Stimulated activated CD4-positive, alpha-beta T cell treated with anti-CD3 and anti-CD28 coated beads, Interleukin-4, amount 100 ng/mL, for 1 hour (primary cell): ENCODE results near the gene ERC1.
"Not testable (repeated sequence)": the region's sequence is repeated elsewhere in the genome, so short reads cannot be mapped to it uniquely, and the experiment has no call there.

Experiments
- DNase-seq: peaks from one replicate; pipeline ENCODE4 v3.0.0-alpha.2; 2020

ERC1 gene

DNA sequence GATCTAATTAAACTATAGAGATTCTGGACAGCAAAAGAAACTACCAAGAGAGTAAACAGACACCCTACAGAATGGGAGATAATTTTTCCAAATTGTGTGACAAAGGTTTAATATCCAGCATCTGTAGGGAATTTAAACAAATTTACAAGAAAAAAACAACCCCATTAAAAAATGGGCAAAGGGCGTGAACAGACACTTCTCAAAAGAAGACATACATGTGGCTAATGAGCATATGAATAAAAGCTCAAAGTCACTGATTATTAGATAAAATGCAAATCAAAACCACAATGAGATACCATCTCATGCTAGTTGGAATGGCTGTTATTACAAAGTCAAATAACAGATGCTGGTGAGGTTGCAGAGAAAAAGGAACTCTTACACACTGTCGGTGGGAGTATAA lies 309.4 kb downstream of the ERC1 start:
- no peak for DNase-seq

DNA sequence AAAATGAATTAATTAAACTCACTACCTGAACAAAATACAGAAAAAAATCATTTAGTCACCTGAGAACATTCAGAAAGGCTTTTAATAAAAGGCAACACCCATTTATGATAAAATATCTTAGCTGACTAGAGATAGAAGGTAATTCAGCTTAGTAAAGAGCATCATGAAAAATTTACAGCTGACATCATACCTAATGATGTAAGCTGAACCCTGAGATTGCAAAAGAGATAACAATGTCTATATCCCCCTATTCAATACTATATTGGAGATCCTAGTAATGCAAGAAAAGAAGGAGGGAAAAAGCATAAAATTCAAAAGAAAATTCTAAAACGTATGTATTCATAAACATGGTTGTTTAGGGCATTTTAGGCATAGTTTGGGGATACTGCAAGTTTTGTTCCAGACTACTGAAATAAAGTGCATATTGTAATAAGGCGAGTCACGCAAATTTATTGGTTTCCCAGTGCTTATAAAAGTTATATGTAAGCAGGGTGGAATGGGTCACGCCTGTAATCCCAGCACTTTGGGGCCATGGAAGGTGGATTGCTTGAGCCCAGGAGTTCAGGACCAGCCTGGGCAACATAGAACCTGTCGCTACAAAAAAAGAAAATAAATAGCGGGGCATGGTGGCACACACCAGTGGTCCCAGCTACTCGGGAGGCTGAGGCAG lies 311.3 kb downstream of the ERC1 start:
- no peak for DNase-seq

DNA sequence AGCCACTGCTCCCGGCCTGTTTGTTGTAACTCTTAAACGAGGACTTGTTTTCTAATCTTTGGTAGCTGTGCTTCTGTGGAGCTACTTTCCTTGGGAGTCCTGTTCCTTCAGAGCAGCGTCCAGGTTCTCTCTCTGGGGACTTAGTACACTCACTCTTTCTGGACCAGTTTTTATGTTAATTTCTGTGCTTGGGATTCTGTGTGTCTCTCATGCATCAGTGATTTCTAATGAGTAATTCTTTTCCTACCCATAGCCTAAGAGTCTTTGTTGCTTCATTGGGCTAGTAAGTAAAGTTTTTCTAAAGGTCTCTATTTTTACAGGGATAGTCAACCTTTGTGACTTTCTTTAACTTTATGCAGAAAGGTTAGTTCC lies 314.0 kb downstream of the ERC1 start:
- DNase-seq, result no peak

DNA sequence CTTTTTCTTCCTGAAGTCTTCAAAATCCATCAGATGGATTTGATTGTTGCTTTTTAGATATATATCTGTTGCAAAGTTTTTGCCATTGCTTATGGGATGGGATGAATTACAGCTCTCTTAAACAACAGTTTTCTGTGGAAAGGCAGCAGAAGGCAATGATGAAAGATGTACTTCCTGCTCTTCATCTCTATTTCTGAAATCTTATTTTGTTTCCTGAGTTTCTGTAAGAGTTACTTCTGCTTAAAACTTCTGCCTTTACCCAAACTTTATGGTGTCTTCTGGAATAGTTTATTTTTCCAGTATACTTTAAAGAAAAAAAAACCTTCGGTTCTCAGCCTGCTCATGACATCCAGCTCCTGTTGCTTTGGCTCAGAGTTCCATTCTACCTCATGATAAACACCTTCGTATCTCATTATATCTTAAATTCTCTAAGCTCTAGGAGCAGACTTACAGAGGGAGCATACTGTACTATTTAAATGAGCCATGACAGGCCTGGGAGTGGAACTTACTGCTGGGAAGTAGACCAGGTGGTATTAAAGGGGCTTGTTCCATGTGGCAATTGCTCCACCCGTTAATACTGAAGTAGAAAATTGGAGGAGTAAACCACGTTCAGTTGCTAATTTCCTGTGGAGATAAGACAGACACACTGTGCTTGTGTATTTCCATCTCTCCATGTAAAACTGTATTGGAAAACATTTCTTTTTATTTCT lies 314.9 kb downstream of the ERC1 start:
- no peak for DNase-seq

DNA sequence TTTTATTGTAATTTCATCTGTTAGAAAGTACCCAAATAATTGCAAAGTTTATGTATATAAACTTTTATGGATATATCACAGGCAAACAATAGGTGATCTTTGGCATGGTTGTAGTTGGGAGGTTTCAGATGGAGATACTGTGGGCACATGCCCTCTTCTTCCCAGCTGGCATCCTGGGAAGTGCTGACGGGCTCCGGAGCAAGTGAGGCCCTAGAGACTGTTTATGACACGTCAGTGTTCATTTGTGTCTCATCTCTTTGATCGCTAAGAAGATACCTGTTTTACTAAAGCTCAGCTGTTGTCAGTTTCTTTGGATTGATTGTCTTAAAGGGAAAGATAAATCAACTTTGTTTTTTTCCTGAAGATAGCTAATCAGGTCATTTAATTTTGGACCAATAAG lies 315.8 kb downstream of the ERC1 start:
- no peak for DNase-seq

DNA sequence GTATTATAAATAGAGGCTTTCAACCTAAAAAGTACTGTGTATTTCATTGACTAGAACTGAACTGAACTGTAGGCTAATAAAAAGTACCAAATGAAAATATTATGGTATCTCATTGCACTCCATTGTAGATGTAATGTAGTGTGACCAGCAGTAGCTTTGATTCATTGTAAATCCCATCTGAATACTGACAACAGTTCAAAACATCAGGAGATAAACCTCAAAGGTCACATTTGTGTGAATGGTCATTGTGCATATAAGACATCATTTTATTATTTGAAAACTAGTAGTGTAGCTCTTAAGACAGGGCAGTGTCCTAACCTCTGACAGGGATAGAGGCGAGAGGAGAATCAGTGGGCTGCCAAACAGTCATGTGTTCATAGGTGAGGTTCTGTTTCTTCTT lies 316.8 kb downstream of the ERC1 start:
- no peak for DNase-seq

DNA sequence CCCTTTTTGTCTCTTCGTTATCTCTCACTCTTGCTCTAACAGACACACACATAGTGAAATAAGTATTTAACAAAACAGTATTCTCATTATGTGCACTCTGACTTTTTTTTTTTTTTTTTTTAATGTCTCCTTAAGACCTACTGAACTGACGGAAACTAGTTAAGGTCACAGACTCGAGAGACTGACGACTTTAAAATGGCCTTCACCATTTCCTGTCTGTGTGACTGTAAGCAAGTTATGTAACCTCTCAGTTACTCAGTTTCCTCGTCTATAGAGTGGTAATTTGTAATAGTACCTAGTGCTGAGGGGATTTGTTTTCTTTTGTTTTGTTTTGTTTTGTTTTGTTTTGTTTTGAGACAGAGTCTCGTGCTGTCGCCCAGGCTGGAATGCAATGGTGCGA lies 318.6 kb downstream of the ERC1 start:
- DNase-seq, result no peak

DNA sequence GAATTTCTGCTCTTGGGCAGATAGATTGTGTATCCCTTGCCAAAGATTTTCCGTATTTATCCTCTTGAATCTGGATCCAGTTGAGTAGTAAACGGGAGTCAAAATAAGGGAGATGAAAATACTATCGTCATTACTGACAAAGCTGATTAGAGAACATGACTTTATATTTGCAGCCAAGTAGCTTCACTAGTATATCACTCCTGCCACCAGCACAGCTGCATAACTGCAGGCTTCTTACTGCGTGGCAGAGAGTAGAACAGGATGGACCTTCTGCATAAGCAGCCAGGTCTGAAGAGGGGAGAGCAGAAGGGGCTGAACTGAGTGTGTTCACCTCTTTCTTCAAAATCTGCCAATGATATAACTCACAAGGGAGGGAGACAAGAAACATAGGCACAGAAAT lies 319.6 kb downstream of the ERC1 start:
- no peak for DNase-seq

DNA sequence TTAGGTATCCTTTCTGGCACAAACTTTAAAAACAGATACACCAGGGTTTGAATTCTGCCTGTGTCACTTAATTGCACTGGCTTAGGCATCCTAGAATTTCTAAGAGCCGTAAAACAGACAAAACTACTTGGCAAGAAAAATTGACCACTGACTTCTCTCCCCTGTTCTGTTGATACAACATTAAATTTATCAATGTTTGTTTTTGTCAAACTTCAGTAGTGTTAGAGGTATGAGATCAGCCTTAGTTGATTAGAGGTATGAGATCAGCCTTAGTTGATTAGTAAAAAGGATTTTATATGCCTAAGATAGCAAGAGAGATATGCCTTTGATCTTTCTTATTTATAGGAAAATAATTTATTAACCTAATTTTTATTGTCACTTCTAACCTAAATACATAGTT lies 320.1 kb downstream of the ERC1 start:
- DNase-seq, result no peak

DNA sequence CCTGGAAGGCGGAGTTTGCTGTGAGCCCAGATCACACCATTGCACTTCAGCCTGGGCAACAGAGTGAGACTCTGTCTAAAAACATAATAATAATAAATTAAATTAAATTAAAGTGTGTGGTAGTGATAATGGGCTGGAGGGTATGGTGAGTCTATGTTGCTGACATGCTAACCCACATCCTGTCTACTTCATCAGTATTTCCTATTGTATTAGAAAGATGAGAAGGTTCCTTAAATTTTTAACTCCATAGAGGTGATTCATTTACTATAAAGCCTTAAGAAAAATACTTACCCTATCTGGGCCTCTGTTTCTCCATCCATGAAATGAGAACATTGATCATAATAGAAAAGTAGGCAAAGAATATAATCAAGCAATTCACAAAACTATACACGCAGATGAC lies 322.9 kb downstream of the ERC1 start:
- no peak for DNase-seq

DNA sequence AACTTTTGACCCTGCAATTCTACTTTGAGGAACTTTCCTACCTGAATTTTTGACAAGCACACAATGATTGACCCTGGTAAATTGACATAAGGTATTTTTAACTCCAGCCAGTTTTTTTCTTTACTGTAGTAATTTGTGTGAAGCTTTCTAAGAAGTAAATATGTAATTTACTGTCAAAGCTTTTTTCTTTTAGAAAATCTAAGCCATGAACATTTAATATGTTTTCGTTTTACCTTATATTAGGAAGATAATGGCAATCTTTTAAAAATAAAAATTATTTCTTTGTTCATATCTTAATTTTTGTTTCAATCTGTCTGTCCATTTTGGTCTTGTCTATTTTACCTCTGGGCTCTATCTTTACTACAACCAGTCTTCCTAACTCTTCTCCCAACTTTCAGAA lies 323.5 kb downstream of the ERC1 start:
- DNase-seq, result no peak

DNA sequence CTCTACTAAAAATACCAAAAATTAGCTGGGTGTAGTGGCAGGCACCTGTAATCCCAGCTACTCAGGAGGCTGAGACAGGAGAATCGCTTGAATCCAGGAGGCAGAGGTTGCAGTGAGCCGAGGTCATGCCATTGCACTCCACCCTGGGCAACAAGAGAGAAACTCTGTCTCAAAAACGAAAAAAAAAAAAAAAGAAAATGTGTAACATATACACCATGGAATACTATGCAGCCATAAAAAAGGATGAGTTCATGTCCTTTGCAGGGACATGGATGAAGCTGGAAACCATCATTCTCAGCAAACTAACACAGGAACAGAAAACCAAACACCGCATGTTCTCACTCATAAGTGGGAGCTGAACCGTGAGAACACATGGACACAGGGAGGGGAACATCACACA lies 326.0 kb downstream of the ERC1 start:
- not testable (repeated sequence) for DNase-seq

DNA sequence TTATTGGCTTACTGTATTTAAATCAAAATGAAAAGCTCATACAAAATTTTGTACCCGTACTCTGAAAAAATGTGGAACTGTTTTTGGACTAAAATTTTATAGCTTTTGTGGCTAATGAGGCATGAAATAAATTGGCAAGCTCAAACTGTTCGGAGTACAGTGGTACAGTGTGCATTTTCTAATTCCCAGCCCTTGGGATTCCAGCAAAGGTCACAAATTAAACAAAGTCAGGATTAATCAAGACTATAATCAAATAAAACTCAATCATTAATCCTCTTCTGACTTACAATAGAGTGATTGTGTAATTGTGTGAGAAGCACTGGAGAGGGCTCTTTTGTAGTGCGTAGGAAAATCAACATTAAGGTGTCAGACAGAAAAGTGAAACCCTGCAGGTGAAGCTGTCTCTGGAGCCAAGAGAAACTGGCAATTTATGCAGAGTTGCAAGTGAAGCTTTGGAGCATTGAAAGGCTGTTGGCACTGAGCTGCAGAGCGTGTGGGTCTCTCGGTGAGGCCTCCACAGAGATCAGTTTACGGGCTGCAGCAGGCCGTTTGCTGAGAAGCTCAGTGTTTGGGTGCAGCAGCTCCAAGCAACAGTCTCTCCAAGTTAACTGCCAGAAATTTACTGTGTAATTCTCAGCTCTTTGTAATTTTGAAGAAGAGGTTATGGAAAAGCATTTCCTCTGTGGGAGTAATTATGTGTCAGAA lies 327.5 kb downstream of the ERC1 start:
- no peak for DNase-seq

DNA sequence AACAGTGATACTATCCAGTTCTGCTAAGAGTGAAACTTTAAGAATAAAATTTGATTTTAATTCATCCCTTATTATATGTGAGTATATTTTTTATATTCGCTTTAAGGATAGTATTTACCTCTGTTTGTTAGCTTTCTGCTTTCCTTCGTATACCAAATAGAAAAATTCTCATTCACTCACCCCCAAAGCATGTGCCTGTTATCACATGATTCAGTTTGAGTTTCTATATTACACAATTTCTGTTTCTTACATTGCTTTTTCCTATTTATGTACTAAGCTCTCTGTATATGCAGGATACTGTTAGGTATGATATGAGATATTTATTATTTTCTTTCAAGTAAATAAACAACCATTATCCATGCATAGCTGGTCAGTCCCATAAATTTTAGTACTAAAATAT lies 328.2 kb downstream of the ERC1 start:
- no peak for DNase-seq

DNA sequence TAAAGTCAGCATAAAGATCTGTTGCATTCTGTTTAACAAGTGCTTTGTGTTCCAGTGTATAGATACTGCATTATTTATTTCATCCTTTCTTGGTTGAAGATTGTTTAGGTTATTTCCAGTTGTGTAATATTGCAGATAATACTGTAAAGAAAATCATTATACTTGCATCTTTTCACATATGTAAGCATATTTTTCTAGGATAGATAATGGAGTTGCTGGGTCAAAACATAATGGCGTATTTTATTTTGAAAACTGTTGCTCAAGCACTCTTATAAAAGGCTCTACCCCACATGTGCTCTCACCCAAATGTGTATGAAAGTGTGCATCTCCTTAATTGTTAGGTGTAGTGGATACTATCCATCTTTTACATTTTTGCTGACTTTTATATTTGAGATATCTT lies 329.0 kb downstream of the ERC1 start:
- no peak for DNase-seq

DNA sequence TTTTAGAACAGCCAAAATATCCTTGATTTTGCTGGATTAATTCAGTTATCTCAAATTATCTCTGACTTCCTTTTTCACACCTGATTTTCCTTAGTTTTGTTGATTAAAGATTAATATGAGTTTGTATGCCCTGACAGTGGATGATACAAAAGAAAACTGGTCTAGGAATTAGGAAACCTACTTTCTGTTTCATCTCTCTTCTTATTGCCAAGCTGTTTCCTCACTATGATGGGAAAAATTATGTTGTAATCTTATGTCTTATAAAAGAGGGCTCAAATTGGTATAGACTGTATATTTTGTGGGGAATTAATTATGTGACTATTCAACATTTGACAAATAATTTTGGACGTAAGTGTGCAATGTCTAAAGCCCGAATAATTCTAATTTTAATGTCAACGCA lies 331.8 kb downstream of the ERC1 start:
- DNase-seq, result no peak

DNA sequence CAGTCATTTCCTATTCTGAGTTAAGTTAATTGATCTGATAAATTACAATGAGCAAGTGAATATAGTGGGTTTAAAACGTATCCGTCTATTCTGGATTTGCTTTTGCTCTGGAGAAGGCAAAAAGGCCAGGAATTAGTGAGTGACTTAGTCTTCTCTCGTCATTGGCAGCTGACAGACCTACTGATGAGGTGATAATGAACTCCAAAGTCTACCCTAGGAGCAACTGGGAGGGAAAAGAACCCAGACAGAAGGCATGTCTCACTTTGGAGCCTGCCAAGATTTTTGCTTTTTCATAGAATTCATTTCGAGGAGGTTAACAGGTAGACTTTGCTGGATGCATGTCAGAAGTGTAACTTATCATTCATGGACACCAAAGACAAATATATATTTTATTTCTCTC lies 333.1 kb downstream of the ERC1 start:
- DNase-seq, result no peak

DNA sequence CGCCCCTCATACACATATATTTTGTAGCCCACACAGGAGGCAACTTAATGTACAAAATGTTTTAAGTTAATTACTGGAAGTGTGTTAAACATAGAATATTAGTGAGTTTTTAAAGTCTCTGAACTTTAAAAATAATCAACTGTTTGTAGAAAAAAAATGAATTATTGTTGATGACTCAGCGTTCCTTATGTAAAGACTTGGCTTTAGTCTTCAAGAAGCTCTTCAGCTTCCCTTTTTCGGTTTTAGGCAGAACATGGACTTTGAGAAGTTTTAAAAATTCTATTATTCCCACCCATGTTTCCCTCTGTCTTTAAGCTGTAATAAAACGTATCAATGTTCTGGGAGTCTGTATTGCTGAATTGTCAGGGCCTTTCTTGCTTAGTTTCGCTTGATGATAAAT lies 333.9 kb downstream of the ERC1 start:
- DNase-seq, result no peak

DNA sequence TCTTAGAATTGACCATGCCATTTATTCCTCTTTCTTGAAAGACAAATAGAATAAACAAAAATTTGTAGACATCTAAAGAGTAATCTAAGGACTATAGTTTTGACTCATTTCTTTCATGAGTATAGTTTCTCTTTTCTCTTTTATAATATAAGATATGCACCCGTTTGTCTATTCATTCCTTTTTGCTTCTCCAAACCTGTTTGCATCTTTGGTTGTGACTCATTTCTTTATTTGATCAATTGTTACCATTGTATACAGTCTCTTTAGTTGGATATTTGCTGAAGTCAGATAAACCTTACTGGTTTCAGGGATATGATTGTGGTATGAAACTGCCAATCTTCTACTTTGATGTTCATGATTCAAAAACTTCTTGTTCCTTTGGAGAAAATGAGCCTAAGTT lies 334.6 kb downstream of the ERC1 start:
- no peak for DNase-seq

DNA sequence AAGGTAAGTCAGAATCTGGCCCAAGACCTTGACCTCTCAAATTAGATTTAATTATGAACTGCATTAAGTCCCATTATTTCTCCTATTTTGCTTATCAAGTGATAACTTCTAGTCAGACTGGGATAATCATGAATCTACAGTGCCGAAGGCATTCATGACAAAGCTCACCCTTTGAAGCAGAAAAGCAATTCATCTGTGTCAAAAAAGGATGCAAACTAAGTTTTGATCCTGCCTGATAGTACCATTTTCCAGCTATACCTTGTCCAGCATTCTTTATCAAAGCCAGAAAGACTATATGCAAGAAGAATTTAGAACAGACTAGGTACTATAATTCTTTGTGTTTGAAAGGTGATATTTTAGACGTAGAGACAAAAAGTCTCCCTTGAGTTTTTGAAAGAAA lies 335.2 kb downstream of the ERC1 start:
- DNase-seq, result no peak

DNA sequence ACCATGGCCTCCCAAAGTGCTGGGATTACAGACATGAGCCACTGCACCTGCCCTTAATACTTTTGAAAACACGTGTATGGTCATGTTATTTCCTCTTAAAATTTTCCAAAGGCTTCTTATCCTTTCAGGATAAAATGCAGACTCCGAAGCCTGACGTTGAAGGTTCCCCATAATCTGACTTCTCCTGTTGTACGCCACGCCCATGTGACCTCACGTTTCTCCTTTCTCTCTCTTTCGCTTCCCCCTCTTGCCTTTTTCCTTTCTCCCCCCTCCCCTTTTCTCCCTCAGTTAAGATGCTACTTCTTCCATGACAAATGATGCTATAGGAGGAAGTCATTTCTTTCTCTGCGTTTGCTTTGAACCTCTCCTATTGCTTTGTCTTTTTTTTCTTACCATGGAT lies 337.4 kb downstream of the ERC1 start:
- no peak for DNase-seq

DNA sequence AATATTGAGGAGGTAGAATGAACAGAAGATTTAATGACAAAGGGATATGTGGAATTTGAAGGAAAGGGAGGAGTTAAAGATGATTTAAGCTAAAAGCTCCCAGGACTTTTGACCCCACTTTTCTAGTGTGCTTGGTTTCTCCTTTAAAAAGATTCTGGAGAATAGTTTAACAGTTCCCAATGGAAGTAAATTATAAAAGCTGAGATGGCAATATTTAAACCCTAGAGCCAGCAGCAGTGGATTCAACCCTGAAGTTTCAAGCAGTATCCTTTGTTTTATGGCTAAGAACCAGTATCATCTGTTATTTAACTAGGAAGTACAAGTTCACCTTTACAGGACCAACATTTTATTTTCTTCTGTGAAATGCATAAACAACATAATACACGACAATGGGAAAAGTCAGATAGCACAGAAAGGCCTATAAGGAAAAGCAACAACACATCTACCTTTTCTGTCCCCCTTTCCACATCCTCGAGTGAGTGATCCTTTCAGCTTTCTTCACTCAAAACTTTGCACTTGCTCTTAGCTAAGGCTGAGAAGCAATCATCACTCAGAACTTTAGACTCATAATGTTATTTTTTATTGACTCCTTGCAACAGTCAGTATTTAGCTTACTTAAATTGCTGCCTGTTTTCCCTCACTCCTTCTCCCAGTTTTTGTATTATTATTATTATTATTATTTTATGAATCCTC lies 338.9 kb downstream of the ERC1 start:
- no peak for DNase-seq

DNA sequence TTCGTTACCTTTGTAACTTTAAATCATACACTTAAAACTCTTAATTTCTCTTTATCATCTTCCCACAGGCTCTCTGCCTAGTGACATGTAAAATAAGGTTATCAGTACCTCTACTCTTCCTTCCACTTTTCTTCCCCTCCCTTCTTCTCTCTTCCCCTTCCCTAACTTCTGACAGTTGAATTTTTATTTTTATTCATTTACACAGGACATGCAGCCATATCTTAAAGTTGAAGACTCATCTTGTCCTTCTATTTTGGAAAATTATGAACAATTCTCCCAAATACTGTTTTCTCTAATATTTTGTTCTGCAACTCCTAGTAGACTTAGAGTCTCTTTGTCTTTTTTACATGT lies 339.4 kb downstream of the ERC1 start:
- DNase-seq, result no peak

DNA sequence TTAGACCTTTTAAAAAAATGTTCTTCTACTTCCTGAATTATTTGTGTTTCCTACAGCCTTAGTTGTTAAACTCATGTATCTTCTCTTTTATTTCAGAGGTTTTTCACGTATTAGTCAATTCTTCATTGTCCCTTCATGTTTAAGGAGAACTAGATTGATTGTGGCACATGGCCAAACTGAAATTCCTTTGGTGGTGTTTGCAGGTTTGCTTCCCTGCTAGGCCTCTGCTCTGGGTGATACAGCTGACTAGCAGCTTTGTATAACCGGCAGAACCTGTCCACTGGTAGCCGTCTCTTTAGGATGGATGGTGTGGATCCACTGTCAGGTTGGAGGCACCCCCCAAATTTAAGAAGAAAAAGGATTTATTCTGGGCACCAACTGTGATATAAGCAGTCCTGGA lies 341.3 kb downstream of the ERC1 start:
- DNase-seq, result no peak
